Stimulated activated CD8-positive, alpha-beta memory T cell treated with anti-CD3 and anti-CD28 coated beads, Interleukin-7, amount 100 ng/mL, for 24 hours (primary cell): ENCODE data around the gene STAG1.
"Not testable (repeated sequence)": the region's sequence is repeated elsewhere in the genome, so short reads cannot be mapped to it uniquely, and the experiment has no call there.

ENCODE experiments used
- DNase-seq: peaks from one replicate; pipeline ENCODE4 v3.0.0-alpha.2; 2020; ENCODE audit warnings: low read depth

STAG1 gene

DNA sequence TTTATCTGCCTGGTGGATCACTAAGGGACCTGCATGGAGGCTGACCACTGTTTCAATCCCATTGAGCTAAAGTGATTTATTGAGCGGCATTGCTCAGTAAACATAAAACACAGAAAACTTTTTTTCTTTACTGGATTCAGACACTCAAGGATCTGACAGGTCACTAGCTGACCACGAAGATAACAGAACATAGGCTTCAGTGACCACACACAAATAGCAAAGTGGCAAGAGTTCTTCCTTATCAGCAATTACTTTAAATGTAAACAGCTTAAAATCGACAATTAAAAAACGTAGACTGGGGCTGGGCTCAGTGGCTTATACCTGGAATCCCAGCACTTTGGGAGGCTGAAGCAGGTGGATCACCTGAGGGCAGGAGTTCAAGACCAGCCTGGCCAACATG is 48.7 kb downstream of the STAG1 start:
- no peak for DNase-seq

DNA sequence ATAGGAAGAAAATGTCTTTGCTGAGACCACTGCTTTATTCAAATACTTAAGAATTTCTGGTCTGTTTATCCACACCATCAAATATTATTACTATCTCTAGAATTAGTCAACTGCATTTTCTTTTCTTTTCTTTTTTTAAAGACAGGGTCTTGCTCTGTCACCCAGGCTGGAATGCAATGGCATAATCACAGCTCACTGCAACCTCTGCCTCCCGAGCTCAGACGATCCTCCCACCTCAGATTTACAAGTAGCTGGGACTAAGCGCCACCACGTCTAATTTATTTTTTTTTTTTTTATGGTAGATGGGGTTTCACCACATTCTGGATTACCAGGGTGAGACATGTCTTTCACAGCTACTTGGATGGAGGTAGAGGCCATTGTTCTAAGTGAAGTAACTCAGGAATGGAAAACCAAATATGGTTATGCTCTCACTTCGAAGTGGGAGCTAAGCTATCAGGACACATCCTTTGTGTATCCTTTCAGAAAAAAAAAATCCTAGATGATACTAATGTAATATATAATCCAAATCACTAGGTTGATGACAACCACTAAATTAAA is 52.8 kb downstream of the STAG1 start:
- no peak for DNase-seq

DNA sequence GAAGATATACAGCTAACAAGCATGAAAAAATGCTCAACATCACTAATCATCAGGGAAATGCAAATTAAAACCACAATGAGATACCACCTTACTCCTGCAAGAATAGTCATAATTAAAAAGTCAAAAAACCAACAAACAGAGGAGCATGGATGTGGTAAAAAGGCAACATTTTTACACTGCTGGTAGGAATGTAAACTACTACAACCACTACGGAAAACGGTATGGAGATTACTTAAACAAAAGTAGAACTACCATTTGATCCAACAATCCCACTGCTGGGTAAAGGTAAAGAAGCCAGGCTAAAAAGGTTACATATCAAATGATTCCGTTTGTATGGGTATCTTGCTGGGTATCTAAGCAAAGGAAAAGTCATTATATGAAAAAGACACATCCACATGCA is 53.8 kb downstream of the STAG1 start:
- DNase-seq, result no peak

DNA sequence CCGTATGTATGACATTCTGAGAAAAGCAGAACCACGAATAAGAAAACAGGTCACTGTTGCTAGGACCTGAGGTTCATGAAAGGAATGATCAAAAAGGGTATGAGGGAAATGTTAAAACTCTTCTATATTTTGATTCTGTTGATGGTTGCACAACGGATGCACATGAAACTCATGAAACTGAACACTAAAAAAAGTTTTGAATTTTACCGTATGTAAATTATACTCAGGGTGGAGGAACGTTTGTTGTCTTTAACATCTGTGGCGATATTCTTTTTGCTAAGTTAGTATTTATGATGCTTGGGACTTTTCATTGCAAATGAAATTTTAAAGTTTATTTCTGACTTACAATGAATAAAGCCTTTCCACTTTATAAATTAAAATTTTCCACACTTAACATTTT is 55.4 kb downstream of the STAG1 start:
- no peak for DNase-seq

DNA sequence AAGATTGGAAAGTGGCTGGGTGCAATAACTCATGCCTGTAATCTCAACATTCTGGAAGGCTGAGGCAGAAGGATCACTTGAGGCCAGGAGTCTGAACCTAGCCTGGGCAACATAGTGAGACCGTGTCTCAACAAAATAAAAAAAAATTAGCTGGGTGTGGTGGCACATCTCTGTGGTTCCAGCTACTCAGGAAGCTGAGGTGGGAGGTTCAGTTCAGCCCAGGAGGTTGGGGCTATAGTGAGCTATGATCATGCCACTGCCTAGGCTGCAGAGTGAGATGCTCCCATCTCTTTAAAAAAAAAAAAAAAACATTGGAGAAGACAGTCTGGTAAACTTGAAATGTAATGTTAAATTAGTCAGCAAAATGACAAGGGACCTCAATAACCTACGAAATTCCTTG is 57.9 kb downstream of the STAG1 start:
- no peak for DNase-seq

DNA sequence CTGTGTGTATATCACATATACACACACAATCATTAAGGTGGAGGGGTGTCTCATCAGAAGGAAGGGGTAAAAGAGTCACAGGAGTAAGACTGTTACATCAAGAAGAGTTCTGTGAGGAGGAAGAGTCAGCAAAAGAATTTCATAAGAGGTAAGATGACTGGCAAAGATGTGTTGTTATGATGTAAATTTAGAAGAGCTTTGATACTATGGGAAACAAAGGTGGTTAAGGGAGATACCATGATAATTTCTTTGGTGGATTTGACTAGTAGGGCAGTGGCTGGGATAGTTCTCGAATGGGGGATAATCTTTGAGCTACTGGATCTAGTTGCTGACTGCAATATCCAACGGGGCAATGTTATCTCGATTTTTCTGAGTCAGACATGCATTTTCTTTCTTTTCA is 61.6 kb downstream of the STAG1 start:
- no peak for DNase-seq

DNA sequence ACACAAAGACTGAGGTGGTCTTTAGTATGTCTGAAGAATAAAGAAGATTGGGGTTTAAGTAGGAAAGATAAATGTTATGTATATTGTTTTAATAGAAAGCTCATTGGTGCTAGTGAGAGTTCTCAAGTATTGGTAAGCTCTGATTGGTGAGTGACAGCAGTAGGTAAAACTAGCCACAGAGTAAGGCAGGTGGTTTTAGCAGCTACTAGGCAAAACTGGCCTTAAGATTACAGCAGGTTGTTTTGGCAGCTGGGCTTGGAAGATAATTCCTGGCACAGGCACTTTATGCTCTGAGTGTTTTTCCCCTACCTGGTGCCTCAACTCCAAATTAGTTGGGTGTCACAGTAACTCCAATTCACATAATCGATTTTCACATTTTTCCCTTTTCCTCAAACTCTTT is 66.3 kb downstream of the STAG1 start:
- DNase-seq, result no peak

DNA sequence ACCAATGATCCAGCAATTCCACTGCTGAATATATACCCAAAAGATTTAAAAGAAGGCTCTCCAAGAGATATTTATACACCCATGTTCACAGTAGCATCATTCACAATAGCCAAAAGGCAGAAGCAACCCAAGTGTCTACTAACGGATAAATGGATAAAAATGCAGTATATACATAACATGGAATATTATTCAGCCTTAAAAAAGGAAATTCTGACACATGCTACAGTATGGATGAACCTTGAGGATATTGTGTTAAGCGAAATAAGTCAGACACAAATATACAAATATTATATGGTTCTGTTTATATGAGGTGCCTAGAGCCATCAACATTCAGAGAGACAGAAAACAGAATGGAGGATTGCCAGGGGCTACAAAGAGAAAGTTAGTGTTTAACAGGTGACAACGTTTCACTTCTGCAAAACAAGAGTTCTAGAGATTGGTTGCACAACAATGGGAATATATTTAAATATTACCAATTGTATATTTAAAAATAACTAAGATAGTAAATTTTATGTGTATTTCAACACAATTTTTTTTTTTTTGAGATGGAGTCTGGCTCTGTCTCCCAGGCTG is 69.4 kb downstream of the STAG1 start:
- no peak for DNase-seq

DNA sequence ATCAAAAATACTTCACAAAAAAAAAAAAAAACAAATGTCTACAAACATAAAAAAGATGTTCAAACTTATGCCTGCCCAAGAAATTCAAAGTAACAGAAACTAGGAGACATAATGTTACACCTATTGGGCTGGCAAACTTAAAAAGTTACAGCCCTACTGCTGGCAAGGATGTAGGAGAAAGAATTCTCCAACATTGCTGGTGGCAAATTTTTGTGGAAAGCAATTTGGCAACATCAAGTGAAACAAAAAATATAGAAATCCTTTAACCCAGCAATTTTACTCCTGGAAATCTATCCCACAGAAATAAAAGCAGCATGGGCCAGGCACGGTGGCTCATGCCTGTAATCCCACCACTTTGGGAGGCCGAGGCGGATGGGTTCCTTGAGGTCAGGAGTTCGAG is 73.2 kb downstream of the STAG1 start:
- DNase-seq, result no peak

DNA sequence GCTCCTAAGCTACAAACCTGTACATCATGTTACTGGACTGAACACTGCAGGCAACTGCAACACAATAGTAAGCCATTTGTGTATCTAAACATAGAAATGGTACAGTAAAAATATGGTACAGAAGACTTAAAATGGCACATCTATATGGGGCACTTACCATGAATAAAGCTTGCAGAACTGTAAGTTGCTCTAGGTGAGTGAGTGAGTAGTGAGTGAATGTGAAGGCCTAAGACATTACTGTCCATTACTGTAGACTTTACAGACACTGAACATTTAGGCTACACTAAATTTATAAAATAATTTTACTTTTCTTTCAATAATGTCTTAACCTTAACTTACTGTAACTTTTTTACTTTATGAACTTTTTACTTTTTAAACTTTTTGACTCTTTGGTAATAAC is 76.2 kb downstream of the STAG1 start:
- no peak for DNase-seq

DNA sequence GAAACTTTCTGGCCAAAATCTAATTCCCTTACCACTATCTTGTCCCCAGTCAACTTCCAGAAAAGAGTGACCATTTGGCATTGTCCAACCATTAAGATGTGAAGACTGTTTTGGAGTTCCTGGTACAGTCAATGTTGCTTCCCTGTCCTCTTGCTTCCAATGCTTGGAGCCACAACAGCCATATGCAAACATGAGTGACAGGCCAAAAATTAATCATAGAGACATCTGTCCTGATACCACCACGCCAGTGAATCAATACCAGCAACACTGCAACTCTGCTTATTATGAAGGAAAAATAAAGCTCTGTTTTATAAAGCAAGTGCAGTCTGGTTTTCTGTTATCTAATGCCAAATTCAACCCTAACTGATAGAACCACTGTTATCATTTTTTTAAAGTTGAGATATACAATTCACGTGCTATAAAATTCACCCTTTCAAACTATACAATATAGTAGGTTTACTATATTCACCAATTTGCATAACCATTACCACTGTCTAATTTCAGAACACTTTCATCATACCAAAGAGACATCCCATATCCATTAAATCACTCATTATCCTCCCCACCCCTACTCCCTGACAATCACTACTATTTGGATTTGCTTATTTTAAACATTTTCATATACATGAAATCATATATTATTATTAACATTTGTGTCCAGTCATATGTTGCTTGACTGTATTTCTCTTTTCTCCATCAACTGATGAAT is 76.9 kb downstream of the STAG1 start:
- no peak for DNase-seq

DNA sequence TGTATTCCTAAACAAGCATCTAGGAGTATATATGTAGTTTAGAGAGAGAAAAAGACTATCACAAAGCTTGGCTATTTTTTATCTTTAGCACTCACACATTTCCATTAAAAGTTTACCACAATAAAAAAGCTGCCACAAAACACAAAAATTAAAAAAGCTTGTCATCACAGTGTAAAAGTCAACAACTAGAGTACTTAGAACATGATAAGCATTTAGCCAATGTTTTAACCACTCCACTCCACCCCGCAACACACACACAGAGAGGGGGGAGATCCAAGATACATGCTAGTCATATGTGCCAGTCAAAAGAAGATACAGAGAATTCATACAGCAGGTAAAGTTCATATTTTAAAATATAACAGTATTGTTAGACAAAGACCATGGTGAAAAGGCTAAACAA is 79.7 kb downstream of the STAG1 start:
- no peak for DNase-seq

DNA sequence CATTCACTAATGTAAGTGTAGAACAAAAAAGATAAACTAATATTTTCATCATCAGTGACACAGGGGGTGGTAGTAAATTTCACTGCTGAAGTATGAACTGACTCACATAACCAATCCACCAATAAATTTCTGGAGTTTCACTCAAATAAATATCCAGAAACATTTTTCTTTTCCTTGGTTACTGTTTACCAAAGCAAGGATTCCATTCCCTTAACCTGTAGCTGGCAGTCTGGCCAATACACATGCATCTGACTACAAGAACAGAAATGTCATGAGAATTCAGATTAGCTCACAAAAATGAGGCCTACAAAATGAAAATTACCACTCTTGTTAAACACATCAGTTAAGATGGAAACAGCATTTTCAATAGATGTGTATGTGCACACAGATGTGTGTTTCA is 80.3 kb downstream of the STAG1 start:
- no peak for DNase-seq

DNA sequence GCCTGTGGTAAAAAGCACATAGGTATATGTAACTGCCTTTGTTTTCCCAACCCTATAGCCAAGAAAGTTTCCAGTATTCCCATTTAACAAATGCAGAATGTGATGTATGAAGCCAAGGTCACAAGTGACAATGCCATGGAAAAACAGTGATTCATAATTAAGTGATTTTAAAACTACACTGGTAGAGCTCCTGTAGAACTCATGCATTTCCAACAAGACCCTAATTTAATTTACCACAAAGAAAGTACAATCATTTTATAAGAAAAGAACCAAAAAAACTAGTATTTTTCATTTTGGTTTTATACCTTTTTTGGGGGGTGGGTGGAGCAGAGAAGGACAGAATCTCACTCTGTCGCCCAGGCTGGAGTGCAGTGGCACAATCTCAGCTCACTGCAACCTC is 82.0 kb downstream of the STAG1 start:
- no peak for DNase-seq

DNA sequence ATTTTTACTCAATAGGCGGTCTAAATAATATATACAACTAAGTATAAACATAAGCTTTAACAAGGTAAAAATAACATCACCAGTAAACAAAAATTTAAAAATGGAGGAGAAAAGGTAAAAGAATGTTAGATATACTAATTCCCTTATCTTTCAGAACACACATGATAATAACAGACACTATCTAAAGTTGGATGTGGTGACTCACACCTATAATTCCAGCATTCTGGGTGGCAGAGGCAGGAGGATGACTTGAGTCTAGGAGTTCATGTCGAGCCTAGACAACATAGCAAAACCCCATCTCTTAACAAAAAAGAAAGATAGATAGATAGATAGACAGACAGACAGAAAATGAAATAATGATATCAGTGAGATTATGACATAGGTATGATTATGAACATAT is 85.1 kb downstream of the STAG1 start:
- DNase-seq, result no peak

DNA sequence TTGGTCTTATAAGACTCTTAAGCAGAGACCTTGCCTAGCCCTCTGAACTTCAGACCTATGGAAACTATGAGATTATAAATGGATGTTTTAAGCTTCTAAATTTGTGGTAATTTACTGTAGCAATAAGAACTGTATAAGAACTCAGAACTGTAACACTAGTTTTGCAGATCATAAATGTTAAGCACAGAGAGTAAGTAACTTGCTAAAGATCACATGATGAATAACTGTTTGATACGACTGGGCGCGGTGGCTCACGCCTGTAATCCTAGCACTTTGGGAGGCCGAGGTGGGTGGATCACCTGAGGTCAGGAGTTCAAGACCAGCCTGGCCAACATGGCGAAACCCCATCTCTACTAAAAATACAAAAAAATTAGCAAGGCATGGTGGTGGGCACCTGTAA is 85.9 kb downstream of the STAG1 start:
- DNase-seq, result not testable (repeated sequence)

DNA sequence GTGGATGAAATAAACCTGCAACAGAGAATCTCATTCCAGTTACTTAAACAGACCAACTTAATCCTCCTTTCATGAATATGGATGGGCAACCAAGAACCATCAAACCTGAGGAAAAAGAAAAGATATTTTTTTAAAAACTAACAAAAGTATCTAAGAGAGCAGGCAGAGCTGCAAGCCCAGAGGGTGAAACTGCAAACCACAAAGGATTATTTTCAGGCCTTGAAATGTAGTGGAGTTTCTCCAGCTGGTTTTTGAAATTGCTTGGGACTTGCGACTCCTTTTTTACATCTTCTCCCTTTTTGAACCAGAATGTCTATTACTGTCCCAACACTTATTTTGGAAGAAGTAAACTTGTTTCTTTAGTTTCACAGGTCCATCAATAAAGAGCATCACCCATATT is 87.4 kb downstream of the STAG1 start:
- no peak for DNase-seq

DNA sequence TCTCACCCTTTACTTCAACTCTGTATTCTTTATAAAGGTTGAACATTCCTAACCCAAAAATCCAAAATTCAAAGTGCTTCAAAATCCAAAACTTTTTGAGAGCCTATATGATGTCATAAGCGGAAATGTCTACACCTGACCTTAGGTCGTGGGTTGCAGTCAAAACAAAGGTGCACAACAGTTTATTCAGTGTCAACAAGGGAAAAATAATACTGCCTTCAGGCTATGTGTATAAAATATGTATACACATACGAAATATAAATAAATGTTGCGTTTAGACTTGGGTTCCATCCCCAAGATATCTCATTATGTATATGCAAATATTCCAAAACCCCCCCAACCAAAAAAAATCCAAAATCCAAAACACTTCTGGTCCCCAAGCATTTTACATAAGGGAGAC is 90.9 kb downstream of the STAG1 start:
- no peak for DNase-seq

DNA sequence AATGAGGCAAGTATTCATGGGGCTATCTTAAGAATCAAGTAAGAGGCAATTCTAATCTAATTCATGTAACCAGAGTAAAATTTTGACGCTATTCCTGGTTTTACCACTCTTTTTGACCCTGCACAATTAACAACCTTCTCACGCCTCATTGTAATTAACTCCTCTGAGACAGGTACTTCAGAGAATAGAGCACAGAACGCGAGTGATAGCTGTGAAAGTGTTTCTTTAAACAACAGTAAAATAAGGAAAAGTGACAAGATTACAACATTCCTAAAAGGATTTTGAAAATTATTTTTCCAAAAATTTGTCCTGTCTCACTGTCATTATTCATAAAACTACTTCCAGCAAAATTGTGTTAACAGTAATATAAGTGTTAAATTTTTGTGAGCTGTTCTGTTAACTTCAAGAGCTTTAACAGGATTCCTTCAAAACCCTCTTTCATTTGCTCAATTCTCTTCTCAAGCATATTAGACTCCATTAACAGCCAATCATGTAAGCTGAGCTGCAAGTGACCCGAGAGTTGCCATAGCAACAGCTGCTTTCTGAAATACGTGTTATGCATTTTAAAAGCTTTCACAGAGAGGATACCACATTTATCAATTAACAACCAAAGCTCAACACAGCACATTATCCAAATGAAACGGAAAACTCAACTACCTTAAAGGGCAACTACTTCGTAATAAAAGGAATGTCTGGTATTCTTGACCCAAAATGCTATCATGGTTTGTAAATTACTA is 93.1 kb downstream of the STAG1 start:
- no peak for DNase-seq

DNA sequence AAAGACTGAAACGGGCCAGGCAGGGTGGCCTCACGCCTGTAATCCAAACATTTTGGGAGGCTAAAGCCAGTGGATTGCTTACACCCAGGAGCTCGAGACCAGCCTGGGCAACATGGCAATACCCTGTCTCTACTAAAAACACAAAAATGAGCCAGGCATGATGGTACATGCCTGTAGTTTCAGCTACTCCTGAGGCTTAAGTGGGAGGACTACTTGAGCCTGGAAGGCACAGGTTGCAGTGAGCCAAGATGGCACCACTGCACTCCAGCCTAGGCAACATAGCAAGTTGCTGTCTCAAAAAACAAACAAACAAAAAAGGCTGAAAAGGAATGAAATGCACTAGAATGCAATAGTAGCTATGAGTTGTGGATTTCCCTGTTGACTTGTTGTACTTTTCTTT is 94.7 kb downstream of the STAG1 start:
- DNase-seq, result no peak

DNA sequence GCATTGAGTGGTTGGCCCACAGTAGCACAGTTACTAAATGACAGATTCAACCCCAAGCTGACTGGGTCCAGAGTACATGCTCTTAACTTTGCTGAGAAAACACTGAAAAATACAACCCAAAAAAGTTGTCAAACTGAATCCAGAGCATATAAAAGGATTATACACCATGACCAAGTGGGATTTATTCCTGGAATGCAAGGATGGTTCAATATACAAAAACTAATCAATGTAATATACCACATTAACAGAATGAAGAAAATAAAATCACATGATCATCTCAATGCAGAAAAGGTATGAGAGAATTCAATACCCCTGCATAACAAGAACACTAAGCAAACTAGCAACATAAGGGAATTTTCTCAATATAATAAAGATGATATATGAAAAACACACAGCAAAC is 98.5 kb downstream of the STAG1 start:
- no peak for DNase-seq

DNA sequence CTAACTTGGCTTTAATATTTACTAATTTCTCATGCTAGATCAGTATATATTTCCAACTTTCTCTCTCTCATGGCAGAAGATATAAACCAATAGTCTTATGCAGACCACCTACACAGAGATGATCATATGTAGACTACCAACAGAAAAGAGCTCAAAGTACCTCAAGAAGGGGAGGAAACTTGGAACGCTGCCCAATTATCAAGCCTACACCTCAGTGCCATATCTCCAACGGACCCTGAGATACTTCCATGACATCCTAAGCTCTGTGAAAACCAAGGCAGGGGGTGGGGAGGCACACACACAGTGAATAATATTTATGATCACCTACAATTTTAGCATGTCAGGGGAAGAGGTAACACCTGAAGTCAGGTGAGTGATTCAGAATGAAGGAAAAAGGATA is 100.6 kb downstream of the STAG1 start:
- DNase-seq, result no peak

DNA sequence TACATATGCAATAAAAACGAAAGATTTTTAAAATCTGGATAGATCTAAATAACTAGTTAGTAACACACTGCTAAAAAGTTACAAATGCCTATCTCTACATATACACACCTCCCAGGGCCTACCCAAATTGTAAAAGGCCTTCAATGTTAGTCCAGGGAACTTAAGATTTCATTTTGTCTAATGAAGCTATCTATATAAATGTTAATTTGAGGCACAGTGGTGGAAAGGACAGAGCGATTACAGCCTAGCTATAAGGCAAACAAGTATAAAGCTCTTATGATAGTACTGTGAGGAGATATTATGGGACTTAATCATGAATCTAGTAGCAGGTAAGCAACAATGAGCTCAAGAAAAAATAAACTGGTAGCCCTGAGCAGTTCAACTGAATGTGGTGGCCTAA is 101.7 kb downstream of the STAG1 start:
- no peak for DNase-seq
